Measurements from ENCODE around the gene BOD1L2.

GRCh38 chr18:57194070-57194469 lies 47.2 kb downstream of the BOD1L2 start:
- TF ChIP-seq ZNF274 (CRISPR knock-in tag; IDR thresholded peaks at IDR 0.05) (no peak), ZNF770 (CRISPR knock-in tag; IDR thresholded peaks at IDR 0.05) (no peak), SP5 (CRISPR knock-in tag; IDR thresholded peaks at IDR 0.05; ENCODE audit: borderline replicate concordance, low read depth) (no peak), ESRRA (CRISPR knock-in tag; IDR thresholded peaks at IDR 0.05; ENCODE audit: low read depth) (no peak), TRIM24 (CRISPR knock-in tag; IDR thresholded peaks at IDR 0.05) (no peak), HIVEP1 (CRISPR knock-in tag; IDR thresholded peaks at IDR 0.05) (no peak), FOXA1 (IDR thresholded peaks at IDR 0.05) (no peak), FOXA1 (CRISPR knock-in tag; IDR thresholded peaks at IDR 0.05) (no peak), BRCA1 (CRISPR knock-in tag; IDR thresholded peaks at IDR 0.05) (no peak), ZBTB21 (CRISPR knock-in tag; IDR thresholded peaks at IDR 0.05) (no peak), MAX (IDR thresholded peaks at IDR 0.05) (no peak)
- TF ChIP-seq, protein P1, sequence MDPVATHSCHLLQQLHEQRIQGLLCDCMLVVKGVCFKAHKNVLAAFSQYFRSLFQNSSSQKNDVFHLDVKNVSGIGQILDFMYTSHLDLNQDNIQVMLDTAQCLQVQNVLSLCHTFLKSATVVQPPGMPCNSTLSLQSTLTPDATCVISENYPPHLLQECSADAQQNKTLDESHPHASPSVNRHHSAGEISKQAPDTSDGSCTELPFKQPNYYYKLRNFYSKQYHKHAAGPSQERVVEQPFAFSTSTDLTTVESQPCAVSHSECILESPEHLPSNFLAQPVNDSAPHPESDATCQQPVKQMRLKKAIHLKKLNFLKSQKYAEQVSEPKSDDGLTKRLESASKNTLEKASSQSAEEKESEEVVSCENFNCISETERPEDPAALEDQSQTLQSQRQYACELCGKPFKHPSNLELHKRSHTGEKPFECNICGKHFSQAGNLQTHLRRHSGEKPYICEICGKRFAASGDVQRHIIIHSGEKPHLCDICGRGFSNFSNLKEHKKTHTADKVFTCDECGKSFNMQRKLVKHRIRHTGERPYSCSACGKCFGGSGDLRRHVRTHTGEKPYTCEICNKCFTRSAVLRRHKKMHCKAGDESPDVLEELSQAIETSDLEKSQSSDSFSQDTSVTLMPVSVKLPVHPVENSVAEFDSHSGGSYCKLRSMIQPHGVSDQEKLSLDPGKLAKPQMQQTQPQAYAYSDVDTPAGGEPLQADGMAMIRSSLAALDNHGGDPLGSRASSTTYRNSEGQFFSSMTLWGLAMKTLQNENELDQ (CRISPR knock-in tag; IDR thresholded peaks at IDR 0.05; ENCODE audit: borderline replicate concordance) = no peak
- TF ChIP-seq, protein P2, sequence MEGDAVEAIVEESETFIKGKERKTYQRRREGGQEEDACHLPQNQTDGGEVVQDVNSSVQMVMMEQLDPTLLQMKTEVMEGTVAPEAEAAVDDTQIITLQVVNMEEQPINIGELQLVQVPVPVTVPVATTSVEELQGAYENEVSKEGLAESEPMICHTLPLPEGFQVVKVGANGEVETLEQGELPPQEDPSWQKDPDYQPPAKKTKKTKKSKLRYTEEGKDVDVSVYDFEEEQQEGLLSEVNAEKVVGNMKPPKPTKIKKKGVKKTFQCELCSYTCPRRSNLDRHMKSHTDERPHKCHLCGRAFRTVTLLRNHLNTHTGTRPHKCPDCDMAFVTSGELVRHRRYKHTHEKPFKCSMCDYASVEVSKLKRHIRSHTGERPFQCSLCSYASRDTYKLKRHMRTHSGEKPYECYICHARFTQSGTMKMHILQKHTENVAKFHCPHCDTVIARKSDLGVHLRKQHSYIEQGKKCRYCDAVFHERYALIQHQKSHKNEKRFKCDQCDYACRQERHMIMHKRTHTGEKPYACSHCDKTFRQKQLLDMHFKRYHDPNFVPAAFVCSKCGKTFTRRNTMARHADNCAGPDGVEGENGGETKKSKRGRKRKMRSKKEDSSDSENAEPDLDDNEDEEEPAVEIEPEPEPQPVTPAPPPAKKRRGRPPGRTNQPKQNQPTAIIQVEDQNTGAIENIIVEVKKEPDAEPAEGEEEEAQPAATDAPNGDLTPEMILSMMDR (CRISPR knock-in tag; IDR thresholded peaks at IDR 0.05) = no peak
- TF ChIP-seq, protein P3, sequence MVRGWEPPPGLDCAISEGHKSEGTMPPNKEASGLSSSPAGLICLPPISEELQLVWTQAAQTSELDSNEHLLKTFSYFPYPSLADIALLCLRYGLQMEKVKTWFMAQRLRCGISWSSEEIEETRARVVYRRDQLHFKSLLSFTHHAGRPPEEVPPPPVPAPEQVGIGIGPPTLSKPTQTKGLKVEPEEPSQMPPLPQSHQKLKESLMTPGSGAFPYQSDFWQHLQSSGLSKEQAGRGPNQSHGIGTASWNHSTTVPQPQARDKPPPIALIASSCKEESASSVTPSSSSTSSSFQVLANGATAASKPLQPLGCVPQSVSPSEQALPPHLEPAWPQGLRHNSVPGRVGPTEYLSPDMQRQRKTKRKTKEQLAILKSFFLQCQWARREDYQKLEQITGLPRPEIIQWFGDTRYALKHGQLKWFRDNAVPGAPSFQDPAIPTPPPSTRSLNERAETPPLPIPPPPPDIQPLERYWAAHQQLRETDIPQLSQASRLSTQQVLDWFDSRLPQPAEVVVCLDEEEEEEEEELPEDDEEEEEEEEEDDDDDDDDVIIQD (CRISPR knock-in tag; IDR thresholded peaks at IDR 0.05; ENCODE audit: low read depth) = no peak
- TF ChIP-seq, protein P4, sequence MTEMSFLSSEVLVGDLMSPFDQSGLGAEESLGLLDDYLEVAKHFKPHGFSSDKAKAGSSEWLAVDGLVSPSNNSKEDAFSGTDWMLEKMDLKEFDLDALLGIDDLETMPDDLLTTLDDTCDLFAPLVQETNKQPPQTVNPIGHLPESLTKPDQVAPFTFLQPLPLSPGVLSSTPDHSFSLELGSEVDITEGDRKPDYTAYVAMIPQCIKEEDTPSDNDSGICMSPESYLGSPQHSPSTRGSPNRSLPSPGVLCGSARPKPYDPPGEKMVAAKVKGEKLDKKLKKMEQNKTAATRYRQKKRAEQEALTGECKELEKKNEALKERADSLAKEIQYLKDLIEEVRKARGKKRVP (CRISPR knock-in tag; IDR thresholded peaks at IDR 0.05) = no peak
